ENCODE data around the gene CCDC9B.

GRCh38 chr15:40283615-40284300 lies 57.0 kb downstream of the CCDC9B start:
- TF ChIP-seq, protein P1, sequence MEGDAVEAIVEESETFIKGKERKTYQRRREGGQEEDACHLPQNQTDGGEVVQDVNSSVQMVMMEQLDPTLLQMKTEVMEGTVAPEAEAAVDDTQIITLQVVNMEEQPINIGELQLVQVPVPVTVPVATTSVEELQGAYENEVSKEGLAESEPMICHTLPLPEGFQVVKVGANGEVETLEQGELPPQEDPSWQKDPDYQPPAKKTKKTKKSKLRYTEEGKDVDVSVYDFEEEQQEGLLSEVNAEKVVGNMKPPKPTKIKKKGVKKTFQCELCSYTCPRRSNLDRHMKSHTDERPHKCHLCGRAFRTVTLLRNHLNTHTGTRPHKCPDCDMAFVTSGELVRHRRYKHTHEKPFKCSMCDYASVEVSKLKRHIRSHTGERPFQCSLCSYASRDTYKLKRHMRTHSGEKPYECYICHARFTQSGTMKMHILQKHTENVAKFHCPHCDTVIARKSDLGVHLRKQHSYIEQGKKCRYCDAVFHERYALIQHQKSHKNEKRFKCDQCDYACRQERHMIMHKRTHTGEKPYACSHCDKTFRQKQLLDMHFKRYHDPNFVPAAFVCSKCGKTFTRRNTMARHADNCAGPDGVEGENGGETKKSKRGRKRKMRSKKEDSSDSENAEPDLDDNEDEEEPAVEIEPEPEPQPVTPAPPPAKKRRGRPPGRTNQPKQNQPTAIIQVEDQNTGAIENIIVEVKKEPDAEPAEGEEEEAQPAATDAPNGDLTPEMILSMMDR (IDR thresholded peaks at IDR 0.05), result no peak
- TF ChIP-seq EZH2 (IDR thresholded peaks at IDR 0.05), result peak; percentile 57
